Measurements from ENCODE around the gene ARHGEF19.
"Not testable (repeated sequence)": the region's sequence is repeated elsewhere in the genome, so short reads cannot be mapped to it uniquely, and the experiment has no call there.

Gene ARHGEF19

DNA sequence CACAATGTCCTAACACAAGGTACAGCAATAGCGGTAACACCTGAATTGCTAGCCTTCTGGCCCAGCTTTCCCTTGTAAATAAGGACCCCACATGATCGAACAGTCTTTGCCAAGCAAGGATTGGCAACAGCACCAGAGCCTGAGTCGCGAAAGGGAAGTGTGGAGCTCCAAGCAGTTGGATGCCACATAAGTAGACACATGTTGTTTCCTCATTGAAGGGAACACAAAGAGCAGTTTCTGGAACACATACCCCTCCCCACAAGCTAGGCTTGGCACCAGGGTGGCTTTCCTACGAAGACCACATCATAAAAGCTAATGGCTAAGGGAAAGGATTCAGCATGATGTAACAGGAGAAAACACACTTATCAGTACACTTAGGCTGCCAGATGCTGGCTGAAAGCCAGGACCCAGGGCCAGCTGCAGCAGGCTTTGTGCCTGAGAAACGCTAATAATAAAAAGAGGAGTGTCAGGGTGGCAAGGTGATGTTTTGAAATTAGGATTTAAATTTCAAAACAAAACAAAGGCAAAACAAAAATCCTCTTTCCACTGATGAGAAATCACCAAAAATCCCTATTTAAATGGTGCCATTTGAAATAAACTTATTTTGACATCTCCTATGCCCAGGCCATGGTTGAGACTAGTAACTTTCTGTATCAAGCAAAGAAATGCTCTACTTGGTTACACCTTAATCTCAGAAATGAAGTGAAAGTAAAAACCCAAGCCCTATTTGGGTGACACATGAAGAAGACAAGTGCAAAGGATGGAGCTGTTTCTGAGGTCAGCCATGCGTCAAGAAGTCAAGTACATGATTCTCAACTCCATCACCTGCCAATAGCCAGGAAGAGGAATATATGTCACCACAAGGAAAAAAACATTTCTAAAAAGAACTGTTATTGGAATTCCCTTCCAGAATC lies 36.4 kb upstream of the ARHGEF19 start:
- Mint-ChIP-seq H3K27ac (peak overlapping the region; percentile 42 to 72), H3K4me1 (ENCODE audit: low read depth in 2 of 2) (peaks cover 0 to 7% of the 10 kb centered on the region in 2 donors), H3K4me3 (no peak overlapping the region), H3K9me3 (no peaks in the 10 kb centered on the region), H3K27me3 (no peaks in the 10 kb centered on the region), H3K36me3 (ENCODE audit: insufficient read depth) (peaks cover 39% of the 10 kb centered on the region)
- ATAC-seq (replicated peaks) (peak; percentile 32), DNase-seq (no peak)

DNA sequence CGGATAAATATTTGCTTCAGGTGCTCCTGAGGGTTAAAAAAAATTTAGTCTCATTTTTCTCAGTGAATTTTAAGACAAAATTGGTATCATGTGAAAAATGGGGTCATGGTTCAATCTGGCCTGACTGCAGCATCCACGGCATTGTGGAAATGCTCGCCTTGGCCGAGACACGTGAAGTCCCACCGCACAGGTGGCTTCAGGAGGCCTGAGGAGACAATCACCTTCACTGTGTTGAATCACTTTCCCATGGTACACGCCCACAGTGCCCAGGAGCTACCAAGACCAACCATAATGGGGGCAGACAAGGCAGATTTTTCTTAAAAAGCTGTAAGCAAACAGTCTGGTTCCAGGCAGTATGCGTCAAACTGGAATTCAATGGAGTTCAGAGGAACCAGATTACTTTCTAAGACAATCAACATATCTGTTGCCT lies 35.6 kb upstream of the ARHGEF19 start:
- no peak overlapping the region for H3K4me3 Mint-ChIP-seq
- DNase-seq = no peak
- H3K36me3 Mint-ChIP-seq (ENCODE audit: insufficient read depth) = peaks cover 43% of the 10 kb centered on the region
- H3K27ac Mint-ChIP-seq = peak overlapping the region in 1 of 2 donors; percentile 42
- no peaks in the 10 kb centered on the region for H3K9me3 Mint-ChIP-seq
- ATAC-seq (replicated peaks) = no peak
- H3K4me1 Mint-ChIP-seq (ENCODE audit: low read depth in 2 of 2) = peaks cover 0 to 7% of the 10 kb centered on the region in 2 donors
- no peaks in the 10 kb centered on the region for H3K27me3 Mint-ChIP-seq

DNA sequence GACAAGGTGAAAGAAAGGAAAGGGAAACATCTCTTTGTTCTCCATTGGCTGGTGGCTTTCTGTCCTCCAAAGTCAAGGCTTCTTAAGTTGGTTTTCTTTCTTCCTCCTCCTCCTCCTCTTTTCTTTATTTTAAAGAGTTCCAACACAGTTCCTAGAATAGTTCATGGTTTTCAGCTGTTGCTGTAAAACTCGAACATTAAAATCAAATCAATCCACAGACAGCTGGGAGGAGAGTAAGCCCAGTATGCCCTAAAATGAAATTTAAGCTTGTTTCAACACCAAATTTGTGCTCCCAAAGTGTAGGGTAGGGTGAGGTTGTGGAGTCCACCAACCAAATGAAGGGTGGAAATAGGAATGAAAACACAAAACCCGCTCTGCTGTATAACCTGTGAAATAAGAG lies 35.0 kb upstream of the ARHGEF19 start:
- peaks cover 39% of the 10 kb centered on the region for H3K36me3 Mint-ChIP-seq (ENCODE audit: insufficient read depth)
- peak overlapping the region in 1 of 2 donors; percentile 26 for H3K27ac Mint-ChIP-seq
- H3K4me3 Mint-ChIP-seq = no peak overlapping the region

DNA sequence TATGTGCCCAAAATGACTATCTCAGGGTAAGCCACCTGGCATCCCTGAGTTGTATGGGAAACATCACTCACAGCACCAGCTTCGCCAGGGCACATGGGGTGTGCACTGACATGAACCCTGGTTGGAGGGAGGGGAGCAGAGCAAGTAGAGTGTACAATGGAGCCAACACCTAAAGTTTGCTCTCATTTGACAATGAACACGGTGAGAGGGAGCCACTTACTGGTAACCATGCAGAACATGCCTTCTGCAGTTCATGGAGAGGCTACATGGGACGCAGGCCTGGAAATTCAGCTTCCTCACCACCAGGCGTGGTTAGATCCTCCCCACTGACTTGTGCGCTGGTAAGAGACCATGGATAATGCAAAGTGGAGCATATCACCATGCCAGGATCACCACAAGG lies 34.5 kb upstream of the ARHGEF19 start:
- DNase-seq (no peak), ATAC-seq (replicated peaks) (no peak)
- no peaks in the 10 kb centered on the region for H3K9me3 Mint-ChIP-seq
- peak overlapping the region in 1 of 2 donors; percentile 26 for H3K27ac Mint-ChIP-seq
- H3K4me1 Mint-ChIP-seq (ENCODE audit: low read depth in 2 of 2) = peaks cover 0 to 7% of the 10 kb centered on the region in 2 donors
- H3K4me3 Mint-ChIP-seq = no peak overlapping the region
- H3K36me3 Mint-ChIP-seq (ENCODE audit: insufficient read depth) = peaks cover 34% of the 10 kb centered on the region
- H3K27me3 Mint-ChIP-seq = no peaks in the 10 kb centered on the region

More for the DNA sequence above, 35.0 kb upstream of the ARHGEF19 start:
- no peak for DNase-seq
- Mint-ChIP-seq H3K27me3 (no peaks in the 10 kb centered on the region), H3K9me3 (no peaks in the 10 kb centered on the region), H3K4me1 (ENCODE audit: low read depth in 2 of 2) (peaks cover 0 to 7% of the 10 kb centered on the region in 2 donors)
- ATAC-seq (replicated peaks) = no peak

DNA sequence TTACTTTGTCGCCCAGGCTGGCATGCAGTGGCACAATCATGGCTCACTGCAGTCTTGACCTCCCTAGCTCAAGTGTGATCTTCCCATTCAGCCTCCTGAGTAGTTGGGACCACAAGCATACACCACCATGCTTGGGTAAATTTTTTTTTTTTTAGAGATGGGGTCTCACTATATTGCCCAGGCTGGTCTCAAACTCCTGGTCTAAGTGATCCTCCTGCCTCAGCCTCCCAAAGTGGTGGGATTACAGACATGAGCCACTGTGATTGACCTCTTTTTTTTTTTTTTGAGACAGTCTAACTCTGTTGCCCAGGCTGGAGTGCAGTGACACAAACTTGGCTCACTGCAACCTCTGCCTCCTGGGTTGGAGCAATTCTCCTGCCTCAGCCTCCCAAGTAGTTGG lies 33.8 kb upstream of the ARHGEF19 start:
- Mint-ChIP-seq H3K36me3 (ENCODE audit: insufficient read depth) (peaks cover 29% of the 10 kb centered on the region), H3K27ac (peak overlapping the region; percentile 19 to 42)
- not testable (repeated sequence) for H3K4me1 Mint-ChIP-seq (ENCODE audit: low read depth in 2 of 2); DNase-seq; H3K9me3 Mint-ChIP-seq; ATAC-seq (replicated peaks); H3K4me3 Mint-ChIP-seq; H3K27me3 Mint-ChIP-seq

DNA sequence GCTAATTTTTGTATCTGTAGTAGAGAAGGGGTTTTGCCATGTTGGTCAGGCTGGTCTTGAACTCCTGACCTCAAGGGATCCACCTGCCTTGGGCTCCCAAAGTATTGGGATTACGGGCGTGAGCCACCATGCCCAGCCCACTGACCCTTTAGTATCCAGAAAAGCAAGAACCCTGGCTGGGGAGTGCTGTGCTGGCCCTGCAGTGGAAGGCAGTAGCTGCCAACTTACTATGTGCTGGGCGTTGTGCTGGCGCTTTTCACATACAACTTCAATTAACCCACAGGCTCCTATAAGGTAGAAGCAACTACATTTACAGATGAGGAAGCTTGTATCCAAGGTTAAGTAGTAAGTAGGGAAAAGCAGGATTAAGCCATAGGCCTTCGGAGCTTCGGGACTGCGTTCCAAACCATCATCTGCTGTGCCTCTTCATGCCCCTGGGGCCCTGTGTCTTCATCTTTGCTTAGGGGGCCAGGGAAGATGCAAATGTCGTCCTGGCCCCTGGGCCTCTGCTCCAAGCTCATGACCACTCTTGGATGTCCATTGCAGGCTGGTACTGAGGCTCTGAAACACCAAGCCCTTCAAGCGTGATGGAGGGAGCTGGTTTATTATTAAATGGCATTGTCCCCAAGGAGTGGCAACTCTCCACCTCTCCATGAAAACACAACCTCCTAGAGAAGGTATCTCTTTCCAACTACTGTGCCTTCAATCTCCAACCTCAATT lies 33.2 kb upstream of the ARHGEF19 start:
- no peaks in the 10 kb centered on the region for H3K27me3 Mint-ChIP-seq
- H3K9me3 Mint-ChIP-seq = no peaks in the 10 kb centered on the region
- H3K4me3 Mint-ChIP-seq = no peak overlapping the region
- ATAC-seq (replicated peaks) = no peak
- peaks cover 28% of the 10 kb centered on the region for H3K36me3 Mint-ChIP-seq (ENCODE audit: insufficient read depth)
- H3K4me1 Mint-ChIP-seq (ENCODE audit: low read depth in 2 of 2) = peaks cover 0 to 7% of the 10 kb centered on the region in 2 donors
- no peak for DNase-seq
- H3K27ac Mint-ChIP-seq = peak overlapping the region in 1 of 2 donors; percentile 42

DNA sequence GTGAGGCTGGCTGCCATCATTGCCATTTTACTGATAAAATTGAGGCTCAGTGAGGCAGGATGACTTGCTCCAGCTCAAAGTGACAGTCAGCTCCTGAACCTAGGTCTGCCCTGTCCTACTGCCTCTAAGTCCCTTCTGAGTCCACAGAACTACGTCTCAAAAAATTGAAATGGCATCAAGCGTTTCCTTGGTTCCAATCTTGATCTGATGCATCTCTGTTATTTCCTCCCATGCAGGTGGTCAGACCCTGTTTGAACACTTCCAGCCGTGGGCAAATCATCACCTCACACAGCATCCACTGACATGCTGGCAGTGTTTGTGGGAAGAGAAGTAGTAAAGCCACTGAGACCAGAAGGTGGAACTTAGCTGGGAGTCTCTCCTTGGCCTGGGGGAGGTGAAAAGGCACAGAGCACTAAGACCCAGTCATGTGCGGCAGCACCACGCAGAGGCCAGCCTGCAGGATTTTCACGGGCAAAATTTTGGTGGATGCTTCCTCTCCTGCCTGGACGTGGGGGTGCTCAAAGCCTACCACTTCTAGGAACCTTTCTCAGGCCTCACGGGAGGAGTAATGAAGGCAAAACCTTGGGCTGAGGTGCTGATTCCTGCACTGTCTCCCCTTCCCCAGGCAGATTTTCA lies 32.3 kb upstream of the ARHGEF19 start:
- DNase-seq = no peak
- peak overlapping the region in 1 of 2 donors; percentile 80 for H3K27ac Mint-ChIP-seq
- ATAC-seq (replicated peaks) = no peak
- H3K4me1 Mint-ChIP-seq (ENCODE audit: low read depth in 2 of 2) = peaks cover 0 to 7% of the 10 kb centered on the region in 2 donors
- no peak overlapping the region for H3K4me3 Mint-ChIP-seq
- no peaks in the 10 kb centered on the region for H3K27me3 Mint-ChIP-seq
- H3K36me3 Mint-ChIP-seq (ENCODE audit: insufficient read depth) = peaks cover 25% of the 10 kb centered on the region
- no peaks in the 10 kb centered on the region for H3K9me3 Mint-ChIP-seq

DNA sequence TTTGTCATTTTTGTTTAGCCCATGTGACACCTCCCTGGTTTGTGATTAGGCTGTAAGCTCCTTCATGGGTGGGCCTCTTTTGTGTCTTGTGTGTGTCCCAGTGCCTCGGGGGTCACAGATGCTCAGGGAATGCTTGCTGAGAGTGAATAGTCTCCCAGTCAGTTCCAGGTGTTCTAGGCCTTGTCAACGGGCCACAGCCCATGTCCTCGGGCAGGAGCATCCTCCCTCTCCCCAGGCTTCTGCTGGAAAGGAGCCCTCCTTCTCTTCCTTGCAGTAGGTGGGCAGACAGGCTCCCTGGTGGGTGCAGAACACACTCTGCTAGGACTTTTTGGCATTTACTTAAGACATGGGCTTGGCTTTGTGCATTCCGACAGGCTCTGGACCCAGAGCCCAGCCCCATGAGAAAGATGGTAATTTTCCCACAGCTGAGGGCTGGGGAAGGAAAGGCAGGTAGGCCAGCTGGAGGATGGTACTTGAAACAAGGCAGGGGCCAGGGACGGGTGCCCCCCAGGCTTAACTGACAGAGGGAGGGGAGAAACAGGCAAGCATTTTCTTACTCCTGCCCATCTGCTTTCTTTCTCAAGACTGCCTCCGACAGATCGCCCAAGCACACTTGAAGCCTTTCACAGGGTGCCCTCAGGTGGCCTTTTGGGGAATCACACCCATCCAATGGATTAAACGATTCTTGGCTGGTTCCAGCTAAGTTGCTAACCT lies 31.6 kb upstream of the ARHGEF19 start:
- DNase-seq (peak; percentile 69 to 76 (median 71)), ATAC-seq (replicated peaks) (peak; percentile 92)
- Mint-ChIP-seq H3K4me1 (ENCODE audit: low read depth in 2 of 2) (peaks cover 0 to 5% of the 10 kb centered on the region in 2 donors), H3K9me3 (no peaks in the 10 kb centered on the region), H3K36me3 (ENCODE audit: insufficient read depth) (peaks cover 27% of the 10 kb centered on the region), H3K27me3 (no peaks in the 10 kb centered on the region), H3K4me3 (no peak overlapping the region), H3K27ac (peak overlapping the region; percentile 25 to 80)

DNA sequence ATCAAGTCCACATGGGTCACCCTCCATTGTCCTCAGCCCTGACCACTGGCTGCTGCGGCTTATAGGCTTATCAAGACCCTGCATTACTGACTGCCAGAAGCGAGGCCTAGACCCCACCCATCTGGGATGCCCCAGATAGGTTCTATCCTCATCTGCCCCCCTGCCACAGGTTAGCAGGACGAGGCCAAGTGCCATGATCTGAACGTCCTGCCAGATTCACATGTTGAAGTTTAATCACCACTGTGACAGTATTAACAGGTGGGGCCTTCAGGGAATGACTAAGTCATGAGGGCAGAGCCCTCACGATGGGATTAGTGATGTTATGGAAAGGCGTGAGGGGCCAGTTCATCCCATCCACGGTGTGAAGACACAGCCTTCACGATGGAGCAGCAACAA lies 30.8 kb upstream of the ARHGEF19 start:
- Mint-ChIP-seq H3K4me1 (ENCODE audit: low read depth in 2 of 2) (peaks cover 0 to 4% of the 10 kb centered on the region in 2 donors), H3K4me3 (no peak overlapping the region), H3K27ac (peak overlapping the region in 1 of 2 donors; percentile 46), H3K9me3 (no peaks in the 10 kb centered on the region), H3K36me3 (ENCODE audit: insufficient read depth) (peaks cover 32% of the 10 kb centered on the region), H3K27me3 (no peaks in the 10 kb centered on the region)
- no peak for ATAC-seq (replicated peaks)
- no peak for DNase-seq

DNA sequence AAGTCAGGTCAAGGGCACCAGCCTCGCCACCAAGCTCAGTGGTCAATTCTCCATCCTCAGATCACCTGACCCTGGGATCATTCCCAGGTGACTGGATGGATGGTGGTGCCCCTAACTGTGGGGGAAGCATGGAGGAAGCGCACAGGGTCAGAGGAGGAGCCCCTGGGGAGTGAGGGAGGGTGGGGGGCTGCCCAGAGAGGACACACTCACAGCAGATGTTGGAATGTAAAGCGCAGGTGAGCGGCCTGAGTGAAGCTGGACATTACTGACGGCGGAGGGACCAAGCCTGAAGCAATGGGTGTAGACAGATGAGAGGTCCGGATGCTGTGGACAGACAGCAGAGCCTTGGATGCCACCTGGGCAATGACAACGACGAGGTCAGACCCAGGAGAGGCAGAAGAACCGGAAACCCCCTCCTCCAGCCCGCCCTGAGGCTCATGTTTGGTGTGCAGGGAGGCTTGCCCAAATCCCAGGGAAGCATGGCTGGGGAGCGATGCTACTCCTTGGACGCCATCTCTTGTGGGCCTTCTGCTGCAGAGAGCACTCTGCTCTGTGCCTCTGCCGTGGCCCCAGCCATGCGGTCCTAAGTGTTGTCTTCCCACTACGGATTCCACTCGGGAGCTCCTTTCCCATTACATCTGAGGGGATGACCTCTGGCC lies 30.2 kb upstream of the ARHGEF19 start:
- H3K4me1 Mint-ChIP-seq (ENCODE audit: low read depth in 2 of 2) = peaks cover 0 to 5% of the 10 kb centered on the region in 2 donors
- H3K9me3 Mint-ChIP-seq = no peaks in the 10 kb centered on the region
- no peak overlapping the region for H3K27ac Mint-ChIP-seq
- DNase-seq = no peak
- no peak overlapping the region for H3K4me3 Mint-ChIP-seq
- no peak for ATAC-seq (replicated peaks)
- H3K36me3 Mint-ChIP-seq (ENCODE audit: insufficient read depth) = peaks cover 31% of the 10 kb centered on the region
- H3K27me3 Mint-ChIP-seq = no peaks in the 10 kb centered on the region

DNA sequence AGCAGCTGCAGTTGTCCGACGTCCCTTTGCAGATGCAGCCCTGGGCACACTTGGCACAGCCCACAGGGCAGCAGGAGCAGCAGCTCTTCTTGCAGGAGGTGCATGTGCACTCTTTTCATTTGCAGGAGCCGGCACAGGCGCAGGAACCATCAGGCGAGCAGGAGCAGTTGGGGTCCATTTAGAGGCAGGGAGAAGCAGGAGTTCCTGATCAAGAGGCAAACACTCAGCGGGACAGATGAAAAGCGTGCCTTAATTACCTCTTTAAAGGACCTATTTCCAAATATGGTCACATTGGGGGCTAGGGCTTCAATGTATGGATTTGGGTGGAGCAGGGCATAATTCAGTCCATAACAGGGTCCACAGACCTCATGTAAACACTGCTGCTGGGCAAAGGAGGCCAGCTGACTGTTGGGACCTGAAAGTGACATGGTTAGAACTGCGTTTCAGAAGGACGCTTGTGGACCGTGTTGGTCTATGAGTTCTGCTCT lies 28.8 kb upstream of the ARHGEF19 start:
- no peak overlapping the region for H3K27ac Mint-ChIP-seq
- no peak for DNase-seq
- no peak for ATAC-seq (replicated peaks)
- H3K4me3 Mint-ChIP-seq = no peak overlapping the region
- no peaks in the 10 kb centered on the region for H3K9me3 Mint-ChIP-seq
- H3K4me1 Mint-ChIP-seq (ENCODE audit: low read depth in 2 of 2) = peaks cover 7 to 17% of the 10 kb centered on the region in 2 donors
- peaks cover 34% of the 10 kb centered on the region for H3K36me3 Mint-ChIP-seq (ENCODE audit: insufficient read depth)
- H3K27me3 Mint-ChIP-seq = no peaks in the 10 kb centered on the region

DNA sequence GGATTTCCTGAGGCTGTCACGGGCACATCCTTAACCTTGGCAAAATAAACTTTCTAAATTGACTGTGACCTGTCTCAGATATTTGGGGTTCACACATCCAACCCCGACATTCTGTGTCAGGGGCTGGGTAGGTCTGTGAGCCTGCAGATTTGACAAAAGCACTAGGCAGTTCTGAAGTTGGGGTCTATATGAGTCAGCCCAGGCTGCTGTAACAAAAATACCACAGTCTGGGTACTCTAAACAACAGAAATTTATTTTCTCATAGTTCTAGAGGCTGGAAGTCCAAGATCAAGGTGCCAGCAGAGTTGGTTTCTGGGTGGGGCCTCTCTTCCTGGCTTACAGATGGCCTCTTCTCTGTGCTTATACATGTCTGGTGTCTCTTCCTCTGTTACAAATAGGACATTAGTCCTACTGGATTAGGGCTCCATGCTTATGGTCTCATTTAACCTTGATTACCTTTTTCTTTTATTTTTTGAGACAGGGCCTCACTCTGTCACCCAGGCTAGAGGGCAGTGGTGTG lies 27.6 kb upstream of the ARHGEF19 start:
- H3K9me3 Mint-ChIP-seq = no peaks in the 10 kb centered on the region
- no peak for ATAC-seq (replicated peaks)
- no peak overlapping the region for H3K27ac Mint-ChIP-seq

More for the DNA sequence above, 27.6 kb upstream of the ARHGEF19 start:
- no peak for DNase-seq
- H3K4me3 Mint-ChIP-seq = no peak overlapping the region
- peaks cover 38% of the 10 kb centered on the region for H3K36me3 Mint-ChIP-seq (ENCODE audit: insufficient read depth)
- H3K27me3 Mint-ChIP-seq = no peaks in the 10 kb centered on the region
- H3K4me1 Mint-ChIP-seq (ENCODE audit: low read depth in 2 of 2) = peaks cover 16 to 21% of the 10 kb centered on the region in 2 donors

Measured in effector memory CD8-positive, alpha-beta T cell (primary cell).